ENCODE measurements around the gene CALML3. TPM values are rescaled to one million over a fixed set of nuclear protein-coding genes. Genes with fewer than 3 reads are reported as not detected.

The CALML3 gene
- total and polyA plus RNA-seq, 2 of the 13 experiments (the other 11 are each of a cell fraction or from before 2014, with no cell fraction given), result not detected

DNA sequence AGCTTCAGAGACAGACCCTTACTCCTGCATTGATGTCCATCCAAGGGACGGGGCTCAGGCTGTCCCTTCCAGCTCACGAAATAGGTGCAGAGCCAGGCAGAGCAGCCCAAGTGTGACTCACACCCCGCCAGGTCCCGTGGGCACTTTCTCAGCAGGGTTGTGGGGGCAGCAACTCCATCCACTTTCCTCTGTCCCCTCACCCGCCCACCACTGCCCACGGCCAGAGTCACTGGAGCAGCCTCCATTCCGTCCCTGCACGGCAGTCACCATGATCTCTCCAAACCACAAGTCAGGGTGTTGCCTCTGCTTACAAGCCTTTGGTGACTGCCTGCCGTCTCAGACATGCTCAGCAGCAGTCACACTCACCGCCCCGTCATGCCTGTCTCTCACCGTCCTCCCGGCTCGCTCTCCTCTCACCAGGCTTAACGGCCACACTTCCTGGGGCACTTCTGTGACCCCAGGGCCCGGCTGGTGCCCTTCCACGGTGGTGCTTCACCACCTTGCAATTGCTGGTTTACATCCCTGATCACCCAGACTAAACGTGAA lies 39.3 kb downstream of the CALML3 start:
- in situ Hi-C loops (cut with HindIII; ENCODE audit: extremely low pct_ligation_motif_present, low pct_unique_long_range_greater_than_20kb), result no loop called here
- CTCF ChIA-PET (ENCODE audit: low intra/inter-chr PET ratio, low total read pairs), result no interaction called here
- ATAC-seq (no peak), DNase-seq (ENCODE audit: low spot score) (no peak), FAIRE-seq (no peak)
- peaks cover 73% of the 10 kb centered on the region for H3K4me1 ChIP-seq (ENCODE audit: insufficient read depth, low read length)
- no TSS peak for BruUV-seq (replicated peaks)
- no peak overlapping the region for H3K27ac ChIP-seq (ENCODE audit: extremely low read length, insufficient read depth, low read length)
- intact Hi-C loops (cut with micrococcal nuclease; ENCODE audit: unreplicated experiment), result no loop called here
- no peak overlapping the region for H2AFZ ChIP-seq (ENCODE audit: low read length)
- WGBS (ENCODE audit: low lambda C conversion rate), result 69% methylated on average over 18 of the region's 18 CpGs
- no peak overlapping the region for H3K9ac ChIP-seq (ENCODE audit: insufficient read depth, low read depth, low read length)
- TF ChIP-seq PRPF4 (IDR thresholded peaks at IDR 0.05; ENCODE audit: low read depth, low read length, poor library complexity, severe bottlenecking), result no peak
- TF ChIP-seq, protein P1, sequence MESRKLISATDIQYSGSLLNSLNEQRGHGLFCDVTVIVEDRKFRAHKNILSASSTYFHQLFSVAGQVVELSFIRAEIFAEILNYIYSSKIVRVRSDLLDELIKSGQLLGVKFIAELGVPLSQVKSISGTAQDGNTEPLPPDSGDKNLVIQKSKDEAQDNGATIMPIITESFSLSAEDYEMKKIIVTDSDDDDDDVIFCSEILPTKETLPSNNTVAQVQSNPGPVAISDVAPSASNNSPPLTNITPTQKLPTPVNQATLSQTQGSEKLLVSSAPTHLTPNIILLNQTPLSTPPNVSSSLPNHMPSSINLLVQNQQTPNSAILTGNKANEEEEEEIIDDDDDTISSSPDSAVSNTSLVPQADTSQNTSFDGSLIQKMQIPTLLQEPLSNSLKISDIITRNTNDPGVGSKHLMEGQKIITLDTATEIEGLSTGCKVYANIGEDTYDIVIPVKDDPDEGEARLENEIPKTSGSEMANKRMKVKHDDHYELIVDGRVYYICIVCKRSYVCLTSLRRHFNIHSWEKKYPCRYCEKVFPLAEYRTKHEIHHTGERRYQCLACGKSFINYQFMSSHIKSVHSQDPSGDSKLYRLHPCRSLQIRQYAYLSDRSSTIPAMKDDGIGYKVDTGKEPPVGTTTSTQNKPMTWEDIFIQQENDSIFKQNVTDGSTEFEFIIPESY (CRISPR knock-in tag; IDR thresholded peaks at IDR 0.05), result 0 out of 2 replicates have a peak, but pooled peaks have one; percentile 25
- TF ChIP-seq, protein P2, sequence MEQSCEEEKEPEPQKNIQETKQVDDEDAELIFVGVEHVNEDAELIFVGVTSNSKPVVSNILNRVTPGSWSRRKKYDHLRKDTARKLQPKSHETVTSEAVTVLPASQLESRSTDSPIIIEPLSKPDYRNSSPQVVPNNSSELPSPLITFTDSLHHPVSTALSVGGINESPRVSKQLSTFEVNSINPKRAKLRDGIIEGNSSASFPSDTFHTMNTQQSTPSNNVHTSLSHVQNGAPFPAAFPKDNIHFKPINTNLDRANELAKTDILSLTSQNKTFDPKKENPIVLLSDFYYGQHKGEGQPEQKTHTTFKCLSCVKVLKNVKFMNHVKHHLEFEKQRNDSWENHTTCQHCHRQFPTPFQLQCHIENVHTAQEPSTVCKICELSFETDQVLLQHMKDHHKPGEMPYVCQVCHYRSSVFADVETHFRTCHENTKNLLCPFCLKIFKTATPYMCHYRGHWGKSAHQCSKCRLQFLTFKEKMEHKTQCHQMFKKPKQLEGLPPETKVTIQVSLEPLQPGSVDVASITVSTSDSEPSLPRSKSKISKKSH (CRISPR knock-in tag; IDR thresholded peaks at IDR 0.05; ENCODE audit: borderline replicate concordance), result 0 out of 2 replicates have a peak, but pooled peaks have one; percentile 40
- POLR2A ChIA-PET, result no interaction called here
- H3K79me2 ChIP-seq (ENCODE audit: insufficient read depth, low read length), result no peaks in the 10 kb centered on the region
- H3K4me3 ChIP-seq (replicated peaks in 1 of 3; ENCODE audit: insufficient read depth in 1 of 3, low read depth in 2 of 3, low read length in 3 of 3), result no peak overlapping the region
- H3K9me3 ChIP-seq (ENCODE audit: low read length), result no peaks in the 10 kb centered on the region
- no peaks in the 10 kb centered on the region for H3K36me3 ChIP-seq (replicated peaks in 1 of 2; ENCODE audit: control insufficient read depth in 1 of 2, insufficient read depth in 2 of 2, low read length in 2 of 2)
- H3K4me2 ChIP-seq (ENCODE audit: low read depth, low read length), result 0 out of 2 replicates have a peak overlapping the region, but pooled peaks have one; percentile 6
- no peaks in the 10 kb centered on the region; a peak in 1 of 5 replicates for H3K27me3 ChIP-seq (ENCODE audit: control insufficient read depth in 1 of 2, insufficient read depth in 2 of 2, low read length in 2 of 2)
- H4K20me1 ChIP-seq (ENCODE audit: insufficient read depth, low read length), result no peaks in the 10 kb centered on the region

Data from HepG2 (cell line).